HEK293 (cell line): Measurements from ENCODE around the gene RHOF.

ENCODE experiments used
- GLI2 ChIP-seq: fragments of 450-650 bp; formaldehyde crosslinking; IDR thresholded peaks from 2 replicates; pipeline ENCODE4; 2017; ENCODE audit warnings: missing biosample characterization, missing genetic modification characterization, low read depth, borderline replicate concordance
- HOXC10 ChIP-seq: sonication (generic); formaldehyde crosslinking; IDR thresholded peaks from 2 replicates; pipeline ENCODE4 v1.8.1; 2023; ENCODE audit warnings: mild to moderate bottlenecking, missing genetic modification reagents
- RBAK ChIP-seq: fragments of 450-650 bp; formaldehyde crosslinking; IDR thresholded peaks from 2 replicates; pipeline ENCODE4 v1.5.1; 2016; ENCODE audit warnings: missing biosample characterization, missing genetic modification characterization
- YY1 ChIP-seq: fragments of 450-650 bp; formaldehyde crosslinking; IDR thresholded peaks from 2 replicates; pipeline ENCODE4 v1.5.1; 2018; ENCODE audit warnings: missing biosample characterization, missing genetic modification characterization
- ZNF132 ChIP-seq: fragments of 450-650 bp; formaldehyde crosslinking; IDR thresholded peaks from 2 replicates; pipeline ENCODE4 v1.5.1; 2017; ENCODE audit warnings: missing biosample characterization, missing genetic modification characterization, borderline replicate concordance
- ZNF140 ChIP-seq: fragments of 450-650 bp; formaldehyde crosslinking; IDR thresholded peaks from 2 replicates; pipeline ENCODE4 v1.5.1; 2016; ENCODE audit warnings: missing biosample characterization, missing genetic modification characterization
- ZNF146 ChIP-seq: fragments of 450-650 bp; formaldehyde crosslinking; IDR thresholded peaks from 2 replicates; pipeline ENCODE4 v1.5.1; 2016; ENCODE audit warnings: missing biosample characterization, missing genetic modification characterization
- ZNF175 ChIP-seq: fragments of 450-650 bp; formaldehyde crosslinking; IDR thresholded peaks from 2 replicates; pipeline ENCODE4 v1.5.1; 2016; ENCODE audit warnings: missing biosample characterization, missing genetic modification characterization
- ZNF19 ChIP-seq: fragments of 450-650 bp; formaldehyde crosslinking; IDR thresholded peaks from 2 replicates; pipeline ENCODE4; 2016; ENCODE audit warnings: missing biosample characterization, missing genetic modification characterization, low read depth
- ZNF202 ChIP-seq: fragments of 450-650 bp; formaldehyde crosslinking; IDR thresholded peaks from 2 replicates; pipeline ENCODE4 v1.5.1; 2016; ENCODE audit warnings: missing biosample characterization, missing genetic modification characterization, borderline replicate concordance
- ZNF292 ChIP-seq: fragments of 450-650 bp; formaldehyde crosslinking; IDR thresholded peaks from 2 replicates; pipeline ENCODE4 v1.5.1; 2016; ENCODE audit warnings: low read depth, missing biosample characterization, missing genetic modification characterization, borderline replicate concordance
- ZNF391 ChIP-seq: fragments of 450-650 bp; formaldehyde crosslinking; IDR thresholded peaks from 2 replicates; pipeline ENCODE4 v1.5.1; 2016; ENCODE audit warnings: low read depth, missing biosample characterization, missing genetic modification characterization, borderline replicate concordance
- ZNF426 ChIP-seq: fragments of 450-650 bp; formaldehyde crosslinking; IDR thresholded peaks from 2 replicates; pipeline ENCODE4 v1.5.1; 2017; ENCODE audit warnings: missing biosample characterization, missing genetic modification characterization, mild to moderate bottlenecking, inconsistent platforms, moderate library complexity
- ZNF48 ChIP-seq: fragments of 450-650 bp; formaldehyde crosslinking; IDR thresholded peaks from 2 replicates; pipeline ENCODE4 v1.5.1; 2016; ENCODE audit warnings: missing biosample characterization, missing genetic modification characterization
- ZNF548 ChIP-seq: fragments of 450-650 bp; formaldehyde crosslinking; IDR thresholded peaks from 2 replicates; pipeline ENCODE4 v1.5.1; 2016; ENCODE audit warnings: missing biosample characterization, missing genetic modification characterization
- ZNF600 ChIP-seq: fragments of 450-650 bp; formaldehyde crosslinking; IDR thresholded peaks from 2 replicates; pipeline ENCODE4 v1.5.1; 2016; ENCODE audit warnings: missing biosample characterization, missing genetic modification characterization
- ZSCAN30 ChIP-seq: fragments of 450-650 bp; IDR thresholded peaks from 2 replicates; pipeline ENCODE4 v1.5.1; 2018; ENCODE audit warnings: missing biosample characterization, mild to moderate bottlenecking, missing genetic modification characterization, moderate library complexity
- TF ChIP-seq, protein P1 (sequence below): fragments of 450-650 bp; formaldehyde crosslinking; conservative IDR thresholded peaks from 2 replicates; pipeline ENCODE4 v1.5.1; 2016; ENCODE audit warnings: low read depth, missing biosample characterization, missing genetic modification characterization
- TF ChIP-seq, protein P2 (sequence below): fragments of 450-650 bp; formaldehyde crosslinking; IDR thresholded peaks from 2 replicates; pipeline ENCODE4 v1.5.1; 2016; ENCODE audit warnings: missing biosample characterization, missing genetic modification characterization
- TF ChIP-seq, protein P3 (sequence below): fragments of 450-650 bp; formaldehyde crosslinking; IDR thresholded peaks from 2 replicates; pipeline ENCODE4 v1.5.1; 2016; ENCODE audit warnings: missing biosample characterization, missing genetic modification characterization

The RHOF gene

DNA sequence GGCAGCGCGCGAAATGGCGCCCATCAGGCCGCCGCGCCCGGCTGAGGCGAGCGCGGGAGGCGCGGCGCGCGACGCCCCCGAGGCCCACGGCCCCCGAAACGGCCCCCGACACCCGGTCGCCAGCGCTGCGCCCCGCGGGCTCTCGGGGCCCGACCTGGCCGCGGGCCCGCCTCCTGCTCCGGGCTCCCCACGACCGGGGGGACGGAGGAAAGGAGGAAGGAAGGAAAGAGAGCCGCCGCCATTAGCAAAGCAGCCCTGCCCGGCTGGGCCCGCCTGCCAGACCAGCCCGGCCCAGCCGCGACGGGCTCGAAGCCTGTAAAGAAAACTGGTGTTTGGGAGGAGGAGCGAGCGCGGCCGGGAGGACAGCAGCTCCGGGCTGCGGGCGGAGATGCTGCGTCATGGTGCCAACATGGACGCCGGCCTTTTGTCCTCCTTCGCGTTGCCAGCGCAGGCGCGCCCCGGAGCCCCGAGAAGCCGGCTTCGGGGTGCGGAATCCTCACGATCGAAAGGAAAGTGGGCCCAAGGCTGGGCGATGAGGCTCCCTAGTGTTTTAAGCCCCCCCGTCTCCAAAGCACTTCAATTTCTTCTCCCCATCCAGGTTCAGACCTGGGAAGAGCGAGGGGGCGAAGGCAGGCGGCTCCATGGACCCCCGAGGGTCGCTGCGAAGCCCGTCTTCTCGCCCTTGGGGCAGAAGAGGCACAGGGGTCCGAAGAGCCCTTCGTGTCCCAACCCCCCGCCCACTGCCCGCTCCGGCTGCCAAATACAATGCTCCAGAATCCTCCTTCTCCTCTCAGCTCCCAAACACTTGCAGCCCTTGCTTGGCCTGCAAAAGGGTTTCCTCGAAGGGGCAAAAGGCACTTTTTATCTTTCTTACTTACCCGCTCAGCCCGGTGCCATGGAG lies 7.5 kb upstream of the RHOF start (continued):
- TF ChIP-seq, protein P1, sequence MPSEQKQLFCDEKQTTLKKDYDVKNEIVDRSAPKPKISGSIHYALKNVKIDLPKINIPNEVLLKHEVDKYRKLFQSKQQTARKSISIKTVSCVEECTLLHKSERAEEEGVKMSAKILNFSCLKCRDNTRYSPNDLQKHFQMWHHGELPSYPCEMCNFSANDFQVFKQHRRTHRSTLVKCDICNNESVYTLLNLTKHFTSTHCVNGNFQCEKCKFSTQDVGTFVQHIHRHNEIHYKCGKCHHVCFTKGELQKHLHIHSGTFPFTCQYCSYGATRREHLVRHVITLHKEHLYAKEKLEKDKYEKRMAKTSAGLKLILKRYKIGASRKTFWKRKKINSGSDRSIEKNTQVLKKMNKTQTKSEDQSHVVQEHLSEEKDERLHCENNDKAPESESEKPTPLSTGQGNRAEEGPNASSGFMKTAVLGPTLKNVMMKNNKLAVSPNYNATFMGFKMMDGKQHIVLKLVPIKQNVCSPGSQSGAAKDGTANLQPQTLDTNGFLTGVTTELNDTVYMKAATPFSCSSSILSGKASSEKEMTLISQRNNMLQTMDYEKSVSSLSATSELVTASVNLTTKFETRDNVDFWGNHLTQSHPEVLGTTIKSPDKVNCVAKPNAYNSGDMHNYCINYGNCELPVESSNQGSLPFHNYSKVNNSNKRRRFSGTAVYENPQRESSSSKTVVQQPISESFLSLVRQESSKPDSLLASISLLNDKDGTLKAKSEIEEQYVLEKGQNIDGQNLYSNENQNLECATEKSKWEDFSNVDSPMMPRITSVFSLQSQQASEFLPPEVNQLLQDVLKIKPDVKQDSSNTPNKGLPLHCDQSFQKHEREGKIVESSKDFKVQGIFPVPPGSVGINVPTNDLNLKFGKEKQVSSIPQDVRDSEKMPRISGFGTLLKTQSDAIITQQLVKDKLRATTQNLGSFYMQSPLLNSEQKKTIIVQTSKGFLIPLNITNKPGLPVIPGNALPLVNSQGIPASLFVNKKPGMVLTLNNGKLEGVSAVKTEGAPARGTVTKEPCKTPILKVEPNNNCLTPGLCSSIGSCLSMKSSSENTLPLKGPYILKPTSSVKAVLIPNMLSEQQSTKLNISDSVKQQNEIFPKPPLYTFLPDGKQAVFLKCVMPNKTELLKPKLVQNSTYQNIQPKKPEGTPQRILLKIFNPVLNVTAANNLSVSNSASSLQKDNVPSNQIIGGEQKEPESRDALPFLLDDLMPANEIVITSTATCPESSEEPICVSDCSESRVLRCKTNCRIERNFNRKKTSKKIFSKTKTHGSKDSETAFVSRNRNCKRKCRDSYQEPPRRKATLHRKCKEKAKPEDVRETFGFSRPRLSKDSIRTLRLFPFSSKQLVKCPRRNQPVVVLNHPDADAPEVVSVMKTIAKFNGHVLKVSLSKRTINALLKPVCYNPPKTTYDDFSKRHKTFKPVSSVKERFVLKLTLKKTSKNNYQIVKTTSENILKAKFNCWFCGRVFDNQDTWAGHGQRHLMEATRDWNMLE (tag by site-specific recombination), result no peak
- TF ChIP-seq ZNF132 (no peak), ZNF600 (tag by site-specific recombination) (no peak; the same call in 1 of the 2 replicates), ZNF146 (tag by site-specific recombination) (no peak), ZSCAN30 (peak; percentile 66), ZNF140 (tag by site-specific recombination) (no peak), YY1 (tag by site-specific recombination) (peak; percentile 87), ZNF175 (tag by site-specific recombination) (no peak), ZNF48 (tag by site-specific recombination) (no peak), RBAK (tag by site-specific recombination) (no peak), ZNF426 (tag by site-specific recombination) (no peak), ZNF202 (tag by site-specific recombination) (no peak), ZNF548 (tag by site-specific recombination) (no peak), ZNF19 (tag by site-specific recombination) (no peak), ZNF292 (tag by site-specific recombination) (no peak), GLI2 (tag by site-specific recombination) (no peak), ZNF391 (tag by site-specific recombination) (no peak), HOXC10 (no peak)
- TF ChIP-seq, protein P2, sequence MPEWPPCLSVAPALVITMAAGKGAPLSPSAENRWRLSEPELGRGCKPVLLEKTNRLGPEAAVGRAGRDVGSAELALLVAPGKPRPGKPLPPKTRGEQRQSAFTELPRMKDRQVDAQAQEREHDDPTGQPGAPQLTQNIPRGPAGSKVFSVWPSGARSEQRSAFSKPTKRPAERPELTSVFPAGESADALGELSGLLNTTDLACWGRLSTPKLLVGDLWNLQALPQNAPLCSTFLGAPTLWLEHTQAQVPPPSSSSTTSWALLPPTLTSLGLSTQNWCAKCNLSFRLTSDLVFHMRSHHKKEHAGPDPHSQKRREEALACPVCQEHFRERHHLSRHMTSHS (tag by site-specific recombination), result no peak
- TF ChIP-seq, protein P3, sequence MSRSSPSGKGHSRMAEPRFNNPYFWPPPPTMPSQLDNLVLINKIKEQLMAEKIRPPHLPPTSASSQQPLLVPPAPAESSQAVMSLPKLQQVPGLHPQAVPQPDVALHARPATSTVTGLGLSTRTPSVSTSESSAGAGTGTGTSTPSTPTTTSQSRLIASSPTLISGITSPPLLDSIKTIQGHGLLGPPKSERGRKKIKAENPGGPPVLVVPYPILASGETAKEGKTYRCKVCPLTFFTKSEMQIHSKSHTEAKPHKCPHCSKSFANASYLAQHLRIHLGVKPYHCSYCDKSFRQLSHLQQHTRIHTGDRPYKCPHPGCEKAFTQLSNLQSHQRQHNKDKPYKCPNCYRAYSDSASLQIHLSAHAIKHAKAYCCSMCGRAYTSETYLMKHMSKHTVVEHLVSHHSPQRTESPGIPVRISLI (tag by site-specific recombination), result no peak
